ENCODE data around the gene PGAM4. TPM values are rescaled to one million over a fixed set of nuclear protein-coding genes. Genes with fewer than 3 reads are reported as not detected.

The PGAM4 gene
- total RNA-seq, 2 donors from 2014 or later = 0.51 TPM; not detected in 1

DNA sequence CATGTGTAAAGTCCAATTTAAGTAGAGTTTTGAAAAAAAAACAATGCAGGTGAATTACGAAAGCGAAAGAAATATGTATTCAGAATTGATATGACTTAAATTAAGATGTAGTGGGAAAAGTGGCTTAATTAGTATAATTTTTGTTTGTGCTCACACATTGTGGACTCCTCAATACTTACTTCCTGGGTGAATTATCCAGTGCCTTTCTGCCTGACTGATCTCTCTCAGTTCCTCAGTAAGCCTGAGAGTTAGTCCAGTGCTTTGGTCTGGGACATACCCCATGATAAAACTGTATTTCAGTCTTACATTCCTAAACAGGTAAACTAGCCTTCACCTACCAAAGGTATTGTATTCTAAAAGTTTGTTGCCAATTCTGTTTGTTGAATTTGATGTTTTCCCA, 8.4 kb downstream of the PGAM4 start:
- no peak overlapping the region for H3K4me3 Mint-ChIP-seq
- Histone ChIP-seq H3K4me1 (ENCODE audit: control insufficient read depth, insufficient read depth, low read length) (no peaks in the 10 kb centered on the region), H3K36me3 (ENCODE audit: control insufficient read depth, insufficient read depth, low read length) (no peaks in the 10 kb centered on the region), H3K9me3 (ENCODE audit: control insufficient read depth, low read length) (no peaks in the 10 kb centered on the region), H3K27me3 (ENCODE audit: control insufficient read depth, insufficient read depth, low read length, poor library complexity, severe bottlenecking) (no peaks in the 10 kb centered on the region), H3K4me3 (ENCODE audit: low read length) (no peak overlapping the region), H3K27ac (ENCODE audit: low read depth, low read length) (no peak overlapping the region), H3K9ac (ENCODE audit: extremely low read depth, low read length, poor library complexity, severe bottlenecking) (no peak overlapping the region)
- H3K9me3 Mint-ChIP-seq = peaks cover 52% of the 10 kb centered on the region
- no peaks in the 10 kb centered on the region for H3K4me1 Mint-ChIP-seq
- no peak overlapping the region for H3K27ac Mint-ChIP-seq
- TF ChIP-seq, protein P1, sequence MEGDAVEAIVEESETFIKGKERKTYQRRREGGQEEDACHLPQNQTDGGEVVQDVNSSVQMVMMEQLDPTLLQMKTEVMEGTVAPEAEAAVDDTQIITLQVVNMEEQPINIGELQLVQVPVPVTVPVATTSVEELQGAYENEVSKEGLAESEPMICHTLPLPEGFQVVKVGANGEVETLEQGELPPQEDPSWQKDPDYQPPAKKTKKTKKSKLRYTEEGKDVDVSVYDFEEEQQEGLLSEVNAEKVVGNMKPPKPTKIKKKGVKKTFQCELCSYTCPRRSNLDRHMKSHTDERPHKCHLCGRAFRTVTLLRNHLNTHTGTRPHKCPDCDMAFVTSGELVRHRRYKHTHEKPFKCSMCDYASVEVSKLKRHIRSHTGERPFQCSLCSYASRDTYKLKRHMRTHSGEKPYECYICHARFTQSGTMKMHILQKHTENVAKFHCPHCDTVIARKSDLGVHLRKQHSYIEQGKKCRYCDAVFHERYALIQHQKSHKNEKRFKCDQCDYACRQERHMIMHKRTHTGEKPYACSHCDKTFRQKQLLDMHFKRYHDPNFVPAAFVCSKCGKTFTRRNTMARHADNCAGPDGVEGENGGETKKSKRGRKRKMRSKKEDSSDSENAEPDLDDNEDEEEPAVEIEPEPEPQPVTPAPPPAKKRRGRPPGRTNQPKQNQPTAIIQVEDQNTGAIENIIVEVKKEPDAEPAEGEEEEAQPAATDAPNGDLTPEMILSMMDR (conservative IDR thresholded peaks at IDR 0.05) = no peak
- WGBS, 2 experiments (ENCODE audit: insufficient coverage in 1 of 2, insufficient read length in 1 of 2) = 97 to 100% methylated on average over 2 of the region's 2 CpGs
- H3K36me3 Mint-ChIP-seq (ENCODE audit: low read depth) = no peaks in the 10 kb centered on the region
- no peaks in the 10 kb centered on the region for H3K27me3 Mint-ChIP-seq (ENCODE audit: insufficient read depth)
- no peak for DNase-seq

DNA sequence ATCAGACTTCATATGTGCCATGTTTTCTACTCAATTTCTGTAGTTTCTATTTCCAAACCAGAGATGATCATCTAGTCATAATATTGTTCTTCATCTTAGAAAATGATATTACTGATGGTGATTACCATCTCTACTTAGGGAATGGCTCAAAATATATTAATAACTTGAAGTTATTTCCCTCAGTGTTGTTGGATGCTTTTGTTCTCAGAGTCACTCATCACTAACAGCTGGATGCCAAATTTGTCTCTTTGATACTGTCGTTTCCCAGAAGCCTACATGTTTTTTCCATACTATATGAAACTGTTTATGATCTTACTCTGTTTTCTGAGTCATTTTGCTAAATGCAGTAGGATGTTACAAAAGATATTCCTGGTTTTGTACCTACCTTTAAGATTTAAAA, 8.9 kb downstream of the PGAM4 start:
- no peaks in the 10 kb centered on the region for H3K36me3 ChIP-seq (ENCODE audit: control insufficient read depth, insufficient read depth, low read length)
- H3K27me3 ChIP-seq (ENCODE audit: control insufficient read depth, insufficient read depth, low read length, poor library complexity, severe bottlenecking) = no peaks in the 10 kb centered on the region
- no peaks in the 10 kb centered on the region for H3K27me3 Mint-ChIP-seq (ENCODE audit: insufficient read depth)
- TF ChIP-seq, protein P1 (conservative IDR thresholded peaks at IDR 0.05) = no peak
- H3K27ac Mint-ChIP-seq = no peak overlapping the region
- H3K9me3 Mint-ChIP-seq = peaks cover 50% of the 10 kb centered on the region
- H3K4me3 Mint-ChIP-seq = no peak overlapping the region
- H3K4me1 ChIP-seq (ENCODE audit: control insufficient read depth, insufficient read depth, low read length) = no peaks in the 10 kb centered on the region
- no peaks in the 10 kb centered on the region for H3K9me3 ChIP-seq (ENCODE audit: control insufficient read depth, low read length)
- no peaks in the 10 kb centered on the region for H3K36me3 Mint-ChIP-seq (ENCODE audit: low read depth)
- 100% methylated on average over 1 of the region's 1 CpG; no CpG with 5 or more reads in 1 of the 2 experiments for WGBS, 2 experiments (ENCODE audit: insufficient coverage in 1 of 2, insufficient read length in 1 of 2)
- H3K4me3 ChIP-seq (ENCODE audit: low read length) = no peak overlapping the region
- H3K4me1 Mint-ChIP-seq = no peaks in the 10 kb centered on the region
- DNase-seq = no peak
- no peak overlapping the region for H3K27ac ChIP-seq (ENCODE audit: low read depth, low read length)
- H3K9ac ChIP-seq (ENCODE audit: extremely low read depth, low read length, poor library complexity, severe bottlenecking) = no peak overlapping the region

DNA sequence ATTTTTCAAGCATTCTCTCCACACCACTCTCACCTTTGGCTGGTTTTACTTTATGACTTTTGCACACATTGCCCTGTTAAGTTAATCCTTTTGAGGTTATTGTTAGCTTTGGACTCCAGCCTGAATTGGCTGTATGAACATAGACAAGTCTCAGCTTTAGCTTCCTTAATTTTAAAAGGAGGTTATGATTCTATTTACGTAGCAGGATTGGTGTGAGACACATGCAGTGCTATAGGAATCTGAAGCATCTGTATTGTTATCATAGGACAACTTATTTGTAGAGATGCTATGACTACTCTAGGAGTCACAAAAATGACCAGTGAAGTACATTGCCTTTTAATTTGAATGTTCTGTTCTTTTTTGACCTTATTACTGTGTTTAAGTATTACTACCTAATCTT, 15.7 kb downstream of the PGAM4 start:
- H3K9me3 ChIP-seq (ENCODE audit: control insufficient read depth, low read length) = no peaks in the 10 kb centered on the region
- no peaks in the 10 kb centered on the region for H3K4me1 Mint-ChIP-seq
- no peak overlapping the region for H3K4me3 ChIP-seq (ENCODE audit: low read length)
- no peak overlapping the region for H3K4me3 Mint-ChIP-seq
- H3K9ac ChIP-seq (ENCODE audit: extremely low read depth, low read length, poor library complexity, severe bottlenecking) = no peak overlapping the region
- H3K36me3 Mint-ChIP-seq (ENCODE audit: low read depth) = no peaks in the 10 kb centered on the region
- no peak overlapping the region for H3K27ac Mint-ChIP-seq
- DNase-seq = no peak
- no peaks in the 10 kb centered on the region for H3K36me3 ChIP-seq (ENCODE audit: control insufficient read depth, insufficient read depth, low read length)
- no peaks in the 10 kb centered on the region for H3K27me3 ChIP-seq (ENCODE audit: control insufficient read depth, insufficient read depth, low read length, poor library complexity, severe bottlenecking)
- no peaks in the 10 kb centered on the region for H3K27me3 Mint-ChIP-seq (ENCODE audit: insufficient read depth)
- no peaks in the 10 kb centered on the region for H3K4me1 ChIP-seq (ENCODE audit: control insufficient read depth, insufficient read depth, low read length)
- H3K9me3 Mint-ChIP-seq = peaks cover 41% of the 10 kb centered on the region
- TF ChIP-seq, protein P1 (conservative IDR thresholded peaks at IDR 0.05) = no peak
- H3K27ac ChIP-seq (ENCODE audit: low read depth, low read length) = no peak overlapping the region
- 100% methylated on average over 1 of the region's 1 CpG; no CpG with 5 or more reads in 1 of the 2 experiments for WGBS, 2 experiments (ENCODE audit: insufficient coverage in 1 of 2, insufficient read length in 1 of 2)
